NCI-H446 (cell line): ENCODE measurements around the gene EFCAB13.

Source experiments
- DNase-seq, 2 experiments: peaks; one replicate each; lab custom pipeline; 2025; lab: John Stamatoyannopoulos, UW

EFCAB13 gene

GRCh38 chr17:47323382-47324223 is at the start of gene EFCAB13:
Gene EFCAB13, plus strand, starts transcription at chr17:47323955. Its CDS starts 4,399 bp downstream, at chr17:47328354.
- peak; percentile 51 to 86 for DNase-seq

- no peak for DNase-seq
These were observed 49.3 kb upstream of the EFCAB13 start for GRCh38 chr17:47274319-47275069.

- no peak for DNase-seq
These were observed 48.3 kb upstream of the EFCAB13 start for GRCh38 chr17:47275245-47275984.

GRCh38 chr17:47276444-47276843 is 47.3 kb upstream of the EFCAB13 start:
- DNase-seq = no peak

- DNase-seq = peak in 1 of 2 experiments; percentile 63
These were observed 46.9 kb upstream of the EFCAB13 start for GRCh38 chr17:47276868-47277267.

GRCh38 chr17:47277921-47278320 is 45.8 kb upstream of the EFCAB13 start:
- DNase-seq = no peak

GRCh38 chr17:47278561-47278960 is 45.2 kb upstream of the EFCAB13 start:
- DNase-seq = no peak

- DNase-seq = no peak
These were observed 44.5 kb upstream of the EFCAB13 start for GRCh38 chr17:47279062-47279801.

- DNase-seq = no peak
These were observed 43.5 kb upstream of the EFCAB13 start for GRCh38 chr17:47280072-47280811.

GRCh38 chr17:47281216-47281615 is 42.5 kb upstream of the EFCAB13 start:
- no peak for DNase-seq

- DNase-seq = no peak
These were observed 38.8 kb upstream of the EFCAB13 start for GRCh38 chr17:47285003-47285402.

- no peak for DNase-seq
These were observed 37.4 kb upstream of the EFCAB13 start for GRCh38 chr17:47286198-47286914.

GRCh38 chr17:47287068-47287467 is 36.7 kb upstream of the EFCAB13 start:
- no peak for DNase-seq

GRCh38 chr17:47287639-47288038 is 36.1 kb upstream of the EFCAB13 start:
- no peak for DNase-seq

GRCh38 chr17:47288531-47289116 is 35.1 kb upstream of the EFCAB13 start:
- DNase-seq = no peak

GRCh38 chr17:47289302-47289701 is 34.5 kb upstream of the EFCAB13 start:
- DNase-seq = no peak

GRCh38 chr17:47290870-47291241 is 32.9 kb upstream of the EFCAB13 start:
- DNase-seq = no peak

GRCh38 chr17:47291242-47291873 is 32.4 kb upstream of the EFCAB13 start:
- DNase-seq = no peak

- no peak for DNase-seq
These were observed 31.5 kb upstream of the EFCAB13 start for GRCh38 chr17:47292206-47292605.
